GM18907 (cell line): ENCODE data around the gene RPS6KA2.

ENCODE experiments used
- ATAC-seq: cut with Tn5 transposase; IDR thresholded peaks from one replicate; pipeline ENCODE4 v1.9.1; 2021; ENCODE audit warnings: mild to moderate bottlenecking, moderate library complexity; ENCODE audit not compliant: unreplicated experiment

Gene RPS6KA2

DNA sequence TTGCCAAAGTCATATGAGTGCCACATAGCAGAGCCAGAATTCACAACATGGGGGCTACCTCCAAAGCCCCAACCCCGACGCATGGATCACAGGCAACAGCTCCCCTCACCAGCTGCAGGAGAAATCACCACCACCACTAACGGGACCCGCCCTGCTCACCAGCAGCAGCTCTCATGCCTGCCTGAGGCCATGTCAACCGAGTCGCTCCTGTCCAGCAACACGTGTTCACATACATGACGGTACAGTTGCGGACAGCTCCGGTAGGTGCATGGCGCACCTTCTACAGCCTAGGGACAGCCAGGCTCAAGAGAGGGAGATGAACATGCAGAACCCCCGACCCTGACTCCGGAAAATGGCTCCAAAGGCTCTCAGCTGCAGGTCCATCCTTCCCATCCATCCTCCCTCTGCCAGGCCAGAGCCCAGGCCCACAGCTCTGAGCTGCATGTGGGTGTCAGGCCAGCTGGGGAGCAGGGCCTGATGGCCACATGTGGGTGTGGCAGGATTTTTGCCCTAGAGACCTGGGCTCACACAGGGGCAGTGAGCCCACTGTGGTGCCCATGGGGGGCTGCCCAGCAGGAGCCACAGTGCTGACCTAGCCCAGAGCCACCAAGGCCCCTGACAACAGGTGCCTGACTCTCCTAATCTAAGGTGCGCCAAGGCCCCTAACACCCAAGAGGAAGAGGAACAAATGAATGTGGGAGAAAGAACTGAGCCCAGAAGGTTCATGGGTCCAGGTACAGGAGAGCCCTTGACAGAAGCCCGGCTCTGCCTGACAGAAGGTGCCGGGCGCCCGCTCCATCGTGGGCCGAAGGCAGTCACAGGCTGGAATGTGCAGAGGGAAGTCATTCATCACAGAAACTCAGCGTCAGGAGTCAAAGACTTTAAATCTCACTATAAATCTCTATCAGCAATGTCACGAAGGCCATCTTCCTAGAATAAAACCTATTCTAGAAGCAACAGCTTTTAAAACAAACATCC is 10.5 kb downstream of the RPS6KA2 start:
- no peak for ATAC-seq

DNA sequence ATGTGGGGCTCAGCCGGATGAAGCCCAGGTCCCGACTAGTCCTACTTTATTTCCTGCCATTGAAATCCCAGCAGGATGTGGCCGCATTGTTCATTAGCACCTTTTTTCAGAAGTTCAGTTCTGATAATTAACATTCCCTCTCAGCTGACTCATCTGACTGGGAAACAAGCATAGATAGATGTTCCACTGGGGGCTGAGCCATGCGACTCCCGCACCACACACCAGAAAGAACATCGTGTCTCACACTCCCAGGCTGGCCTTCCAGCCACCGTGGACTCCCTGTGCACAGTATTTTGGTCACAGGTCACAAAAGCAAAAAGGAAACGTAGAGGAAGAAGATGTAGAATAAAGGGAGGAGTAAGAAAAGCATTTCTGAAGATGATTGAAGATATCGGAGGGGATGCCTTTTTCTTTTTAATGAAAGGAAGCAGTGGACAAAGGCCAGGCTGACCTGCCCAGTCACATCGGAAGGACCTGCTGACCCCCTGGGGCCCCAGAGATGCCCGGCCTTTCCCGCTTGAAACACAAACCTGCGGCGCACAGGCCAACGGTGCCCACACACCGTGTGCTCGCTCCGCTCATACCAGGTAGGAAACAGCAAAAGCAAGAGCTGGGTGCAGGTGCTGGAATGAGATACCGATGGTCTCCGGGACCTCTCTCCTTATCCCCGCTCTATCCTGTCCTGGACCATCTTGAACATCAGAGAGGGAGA is 11.8 kb downstream of the RPS6KA2 start:
- no peak for ATAC-seq

DNA sequence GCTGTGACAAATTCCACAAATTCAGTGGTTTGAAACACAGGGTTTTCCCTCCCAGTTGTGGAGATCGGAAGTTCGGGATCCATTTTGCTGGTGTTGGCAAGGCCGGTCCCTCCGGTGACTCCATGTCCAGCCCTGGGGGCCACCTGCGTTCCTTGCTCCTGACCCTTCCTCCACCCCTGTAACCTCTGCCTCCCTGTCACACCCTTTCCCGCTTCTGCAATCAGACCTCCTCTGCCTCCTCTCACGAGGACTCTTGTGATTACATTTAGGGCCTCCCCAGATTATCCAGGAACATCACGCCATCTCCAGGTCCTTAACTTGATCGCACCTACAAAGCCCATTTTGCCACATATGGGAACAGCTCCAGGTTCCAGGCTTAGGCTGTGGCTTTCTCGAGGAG is 12.5 kb downstream of the RPS6KA2 start:
- no peak for ATAC-seq

DNA sequence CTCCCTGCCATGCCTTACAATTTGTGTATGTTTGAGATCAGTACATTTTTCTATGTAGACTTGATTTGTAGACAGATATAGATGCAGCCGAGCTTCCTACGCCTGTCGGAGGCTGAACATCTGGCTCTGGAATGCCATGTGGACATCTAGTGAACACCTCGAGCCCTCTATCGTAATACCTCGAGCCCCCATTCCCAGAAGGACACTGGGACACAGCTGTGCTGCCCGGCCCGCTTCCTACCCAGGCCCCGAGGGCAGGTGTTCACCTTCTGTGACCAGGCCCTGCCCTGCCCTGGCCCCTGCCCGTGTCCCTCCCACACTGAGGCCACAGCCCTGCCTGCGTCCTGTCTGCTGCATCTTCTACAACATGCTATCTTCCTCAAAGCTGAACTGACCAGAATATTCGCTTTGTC is 12.9 kb downstream of the RPS6KA2 start:
- no peak for ATAC-seq

DNA sequence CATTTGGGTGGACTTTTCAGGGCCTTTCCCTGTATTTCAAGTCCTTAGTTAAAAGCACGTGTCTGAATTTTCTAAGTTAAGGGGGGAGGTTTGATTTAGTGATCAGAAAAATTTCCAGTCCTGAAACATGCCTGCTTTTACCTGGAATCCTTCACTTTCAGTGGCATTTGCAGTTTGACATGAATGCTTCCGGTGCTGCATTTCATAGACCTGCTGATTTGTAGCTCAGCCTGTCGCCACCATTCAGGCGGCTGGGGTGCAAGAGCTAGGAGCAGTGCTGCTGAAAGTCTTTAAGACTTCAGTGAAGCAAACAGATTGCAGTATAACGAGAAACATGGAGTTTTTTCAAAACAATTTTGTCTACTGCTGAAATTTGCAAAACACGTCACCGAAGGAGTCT is 14.0 kb downstream of the RPS6KA2 start:
- no peak for ATAC-seq

DNA sequence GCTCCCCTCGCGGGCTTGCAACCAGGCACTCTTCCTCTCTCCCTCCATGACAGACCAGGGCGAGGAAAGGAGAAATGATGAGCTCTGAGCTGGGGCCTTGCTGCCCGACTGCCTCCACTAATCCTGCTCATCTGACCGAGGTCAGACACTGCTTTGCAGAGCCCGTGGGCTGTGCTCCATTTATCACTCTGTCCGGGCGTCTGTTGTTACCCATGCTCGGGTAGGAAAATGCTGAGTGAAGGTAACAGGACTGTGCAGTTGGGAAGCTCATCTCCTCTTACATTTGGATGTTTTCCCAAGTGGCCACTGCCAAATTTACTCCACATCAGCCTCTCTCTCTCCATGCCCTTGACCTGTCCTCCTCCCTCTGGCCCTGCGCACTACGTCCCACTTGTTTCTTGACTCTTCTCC is 14.6 kb downstream of the RPS6KA2 start:
- no peak for ATAC-seq

DNA sequence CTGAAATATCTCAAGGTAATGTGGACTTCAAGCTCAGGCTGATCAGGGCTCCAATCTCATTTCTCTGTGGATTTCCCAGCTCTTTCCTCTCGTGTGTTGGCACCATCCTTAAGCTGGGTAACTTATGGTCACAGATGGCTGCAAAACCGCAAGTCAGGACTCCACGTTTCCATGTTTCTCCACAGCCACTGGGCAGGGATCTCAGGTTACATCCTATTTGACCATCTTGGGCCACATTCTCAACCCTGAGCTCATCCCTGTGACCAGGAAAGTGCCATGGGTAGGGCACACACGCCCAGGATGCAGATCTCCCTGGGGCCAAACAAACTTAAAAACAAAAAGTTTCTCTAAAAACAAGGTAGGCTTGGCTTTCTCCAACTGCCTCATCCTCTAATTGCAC is 15.4 kb downstream of the RPS6KA2 start:
- no peak for ATAC-seq

- ATAC-seq, result no peak
Measured at GRCh38 chr6:166610069-166610468, 17.0 kb downstream of the RPS6KA2 start.

GRCh38 chr6:166608774-166609173 is 18.3 kb downstream of the RPS6KA2 start:
- ATAC-seq, result no peak

GRCh38 chr6:166605752-166606151 is 21.3 kb downstream of the RPS6KA2 start:
- ATAC-seq, result no peak

GRCh38 chr6:166604911-166605310 is 22.1 kb downstream of the RPS6KA2 start:
- no peak for ATAC-seq

DNA sequence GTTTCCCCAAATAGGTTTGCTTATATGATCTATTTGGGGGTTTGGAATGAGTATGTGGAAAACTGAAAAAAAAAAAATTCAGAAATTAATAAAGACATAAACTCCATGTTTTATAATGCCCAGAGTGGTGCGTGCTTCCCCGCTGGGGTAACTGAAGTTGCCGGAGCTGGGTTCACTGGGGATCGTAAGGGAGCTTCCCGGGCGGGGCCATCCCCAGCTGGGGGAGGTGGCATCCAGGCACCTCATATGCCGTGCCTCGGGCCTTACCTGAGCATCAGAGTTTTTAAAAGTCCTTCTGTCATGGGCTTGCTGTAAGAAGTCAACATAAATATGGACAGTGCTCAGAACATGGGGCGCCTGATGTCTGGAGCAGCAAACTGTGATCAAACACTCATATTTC is 22.7 kb downstream of the RPS6KA2 start:
- no peak for ATAC-seq

GRCh38 chr6:166603043-166603690 is 23.9 kb downstream of the RPS6KA2 start:
- no peak for ATAC-seq

DNA sequence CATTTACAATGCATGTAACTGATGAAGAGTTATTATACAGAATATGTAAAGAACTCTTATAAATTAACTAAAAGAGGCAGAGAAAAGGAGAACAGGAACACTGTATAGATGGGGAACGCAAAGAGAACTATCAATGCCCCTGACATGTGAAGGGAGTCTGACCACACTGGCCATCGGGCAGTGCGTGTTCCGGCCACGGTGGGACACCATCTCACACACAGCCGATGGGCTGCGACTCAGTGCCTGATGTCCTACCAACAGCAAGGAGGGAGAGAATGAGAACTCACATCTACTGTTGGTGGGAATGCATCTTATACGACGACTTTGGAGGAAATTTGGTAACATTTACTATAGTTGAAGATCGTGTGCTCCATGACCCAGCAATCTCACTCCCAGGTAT is 25.1 kb downstream of the RPS6KA2 start:
- no peak for ATAC-seq

- ATAC-seq, result no peak
Measured at GRCh38 chr6:166600931-166601330, 26.1 kb downstream of the RPS6KA2 start.

GRCh38 chr6:166599205-166599604 is 27.8 kb downstream of the RPS6KA2 start:
- no peak for ATAC-seq

DNA sequence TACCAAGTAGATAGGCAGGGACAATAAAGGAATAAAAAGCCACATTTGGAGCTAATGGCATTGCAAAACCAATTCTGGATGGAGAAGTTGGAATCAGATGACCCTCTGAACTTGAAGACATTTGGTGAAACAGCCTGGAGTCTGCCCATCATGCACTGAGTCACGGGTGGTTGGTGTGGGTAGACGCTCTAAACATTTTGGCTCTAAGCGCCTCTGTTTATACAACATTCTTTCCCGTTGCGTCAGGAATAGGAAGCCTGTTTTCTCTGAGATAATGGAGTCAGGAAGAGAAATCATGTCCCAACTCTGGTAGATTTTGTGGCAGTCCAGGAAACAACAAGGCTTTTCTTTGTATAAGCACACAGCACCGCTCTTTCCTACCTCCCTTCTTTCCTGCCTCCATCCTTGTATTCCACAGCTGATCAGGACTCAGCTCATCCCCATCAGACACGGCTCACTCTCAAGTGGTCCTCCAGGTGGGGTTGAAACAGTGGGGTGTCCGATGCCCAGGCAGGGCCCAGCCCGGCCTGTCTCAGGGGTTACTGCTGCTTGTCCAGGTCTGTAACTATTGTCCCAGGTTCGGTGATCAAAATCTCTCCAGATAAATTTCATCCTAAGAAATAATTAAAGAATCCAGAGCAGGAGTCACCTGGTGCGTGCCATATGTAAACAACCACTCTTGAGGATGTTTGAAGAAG is 28.5 kb downstream of the RPS6KA2 start:
- no peak for ATAC-seq

GRCh38 chr6:166597711-166598440 is 29.2 kb downstream of the RPS6KA2 start:
- no peak for ATAC-seq

DNA sequence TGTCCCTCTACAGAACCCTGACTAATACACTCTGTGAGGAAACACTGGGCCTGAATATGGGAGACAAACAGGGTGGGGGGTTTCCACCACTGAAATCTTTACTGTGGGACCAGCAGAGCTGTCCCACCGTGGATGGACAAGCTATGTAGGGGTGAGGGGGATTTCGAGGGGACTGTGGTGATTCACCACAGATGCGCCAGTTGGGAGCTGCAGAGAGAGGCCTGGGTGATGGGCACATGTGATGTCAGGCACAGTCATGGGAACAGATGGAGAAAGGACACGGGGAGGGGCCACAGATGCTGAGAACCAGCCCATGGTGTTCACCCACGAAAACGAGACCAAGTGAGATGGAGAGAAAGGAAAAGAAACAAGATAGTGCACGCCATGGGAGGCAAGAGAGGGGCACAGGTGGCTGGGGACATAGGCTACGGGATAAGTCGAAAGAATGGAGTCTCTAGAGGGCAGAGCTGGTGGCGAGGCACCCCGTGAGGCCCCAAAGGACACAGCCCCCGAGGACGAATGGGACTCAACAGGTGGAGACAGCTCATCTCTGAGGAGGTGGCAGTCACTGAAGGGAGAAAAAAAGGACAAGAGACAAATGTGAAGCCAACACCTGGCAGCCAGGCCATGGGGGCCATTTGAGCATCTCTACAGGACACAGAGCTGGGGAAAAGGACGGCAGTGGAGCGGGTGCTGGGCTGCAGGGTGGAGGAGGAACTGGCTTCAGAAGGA is 30.1 kb downstream of the RPS6KA2 start:
- ATAC-seq, result no peak

- no peak for ATAC-seq
Measured at GRCh38 chr6:166595949-166596348, 31.1 kb downstream of the RPS6KA2 start.
